Measurements from ENCODE around the gene TOR4A. TPM values are rescaled to one million over a fixed set of nuclear protein-coding genes. Genes with fewer than 3 reads are reported as not detected.
A peak's percentile ranks its signal among the peaks of the same experiment; 100 is the strongest.

The TOR4A gene
- total and polyA plus RNA-seq, 9 of the 15 experiments (the other 6 are each of a cell fraction or from before 2014, with no cell fraction given) = 3.9 to 49.2 (median 8.8) TPM

- 39% methylated on average over 20 of the region's 27 CpGs for WGBS (ENCODE audit: insufficient coverage, low coverage, missing lambda C conversion rate)
- H3K36me3 ChIP-seq (ENCODE audit: control insufficient read depth, insufficient read depth, low read length) = no peaks in the 10 kb centered on the region
- H4K20me1 ChIP-seq (replicated peaks; ENCODE audit: control insufficient read depth, insufficient read depth, low read length) = 0 out of 2 replicates have a peak, but pooled peaks cover 5% of the 10 kb centered on the region
- ATAC-seq (peak; percentile 63), FAIRE-seq (no peak), DNase-seq (ENCODE audit: extremely low read depth in 1 of 4, low spot score in 3 of 4) (peak; percentile 55 to 79 (median 72))
- ChIA-PET CTCF (ENCODE audit: low intra/inter-chr PET ratio) (no interaction called here), POLR2A (interaction anchor here (0.7 kb wide), 2 partner anchors 11 to 960 kb away, joined by 3 read pairs; no protein-coding TSS in a partner anchor)
- 0 out of 2 replicates have a peak overlapping the region, but pooled peaks have one; percentile 55 for H2AFZ ChIP-seq (ENCODE audit: low read depth, low read length)
- no peaks in the 10 kb centered on the region for H3K79me2 ChIP-seq (ENCODE audit: control insufficient read depth, insufficient read depth, low read length)
- intact Hi-C loops (cut with micrococcal nuclease) (no loop called here), in situ Hi-C loops (cut with MboI) (no loop called here)
- H3K9ac ChIP-seq (ENCODE audit: insufficient read depth in 1 of 2, low read depth in 2 of 2, low read length in 2 of 2) = peak overlapping the region in 1 of 2 experiments; percentile 78; a peak in 2 of 4 replicates
- no TSS peak for BruUV-seq (replicated peaks)
- H3K27ac ChIP-seq (ENCODE audit: extremely low read depth, low read depth, low read length) = no peak overlapping the region
- H3K4me2 ChIP-seq (ENCODE audit: insufficient read depth, low read length) = no peak overlapping the region; the same call in 1 of the 2 replicates
- H3K9me3 ChIP-seq (replicated peaks; ENCODE audit: control insufficient read depth, insufficient read depth, low read depth, low read length) = no peaks in the 10 kb centered on the region
- H3K27me3 ChIP-seq (ENCODE audit: control insufficient read depth in 2 of 2, insufficient read depth in 2 of 2, low read length in 2 of 2) = no peaks in the 10 kb centered on the region
- no peaks in the 10 kb centered on the region for H3K9me1 ChIP-seq (ENCODE audit: control insufficient read depth, insufficient read depth, low read length)
- no peak overlapping the region for H3K4me3 ChIP-seq
- peaks cover 10 to 94% of the 10 kb centered on the region in 2 experiments for H3K4me1 ChIP-seq (replicated peaks in 1 of 2; ENCODE audit: control insufficient read depth in 2 of 2, insufficient read depth in 2 of 2, low read length in 2 of 2)
- peak; percentile 30 for TF ChIP-seq ZFX (CRISPR knock-in tag; IDR thresholded peaks at IDR 0.05)
- peak; percentile 48 for TF ChIP-seq HMGN3 (IDR thresholded peaks at IDR 0.05; ENCODE audit: borderline replicate concordance, extremely low read depth, insufficient read length, low read depth, low read length)
- peak; percentile 91 for TF ChIP-seq NFE2 (IDR thresholded peaks at IDR 0.05; ENCODE audit: low read depth)
- TF ChIP-seq SREBF1 (IDR thresholded peaks at IDR 0.05; ENCODE audit: borderline replicate concordance, low read depth, low read length) = no peak
- TF ChIP-seq BRCA1 (IDR thresholded peaks at IDR 0.05) = no peak
- 0 out of 2 replicates have a peak, but pooled peaks have one; percentile 52 for TF ChIP-seq BRCA1 (CRISPR knock-in tag; IDR thresholded peaks at IDR 0.05)
- TF ChIP-seq MAZ (CRISPR knock-in tag; conservative IDR thresholded peaks at IDR 0.05 in 1 of 2, IDR thresholded peaks at IDR 0.05 in 1 of 2) = peak in 1 of 2 experiments; percentile 72; a peak in 2 of 4 replicates
- TF ChIP-seq ARID2 (IDR thresholded peaks at IDR 0.05) = no peak
- TF ChIP-seq MTA3 (IDR thresholded peaks at IDR 0.05; ENCODE audit: borderline replicate concordance) = peak; percentile 33; the same call in 1 of the 2 replicates
- TF ChIP-seq CTBP1 (IDR thresholded peaks at IDR 0.05; ENCODE audit: borderline replicate concordance) = peak; percentile 29; the same call in 1 of the 2 replicates
- 0 out of 2 replicates have a peak, but pooled peaks have one; percentile 20 for TF ChIP-seq BHLHE40 (IDR thresholded peaks at IDR 0.05; ENCODE audit: low read length)
- TF ChIP-seq CREB1 (IDR thresholded peaks at IDR 0.05) = no peak
- TF ChIP-seq CREB1 (CRISPR knock-in tag; IDR thresholded peaks at IDR 0.05) = peak; percentile 57; the same call in 1 of the 2 replicates
- no peak for TF ChIP-seq HNRNPLL (IDR thresholded peaks at IDR 0.05; ENCODE audit: low read depth, low read length, poor library complexity, severe bottlenecking)
- TF ChIP-seq, protein P1, sequence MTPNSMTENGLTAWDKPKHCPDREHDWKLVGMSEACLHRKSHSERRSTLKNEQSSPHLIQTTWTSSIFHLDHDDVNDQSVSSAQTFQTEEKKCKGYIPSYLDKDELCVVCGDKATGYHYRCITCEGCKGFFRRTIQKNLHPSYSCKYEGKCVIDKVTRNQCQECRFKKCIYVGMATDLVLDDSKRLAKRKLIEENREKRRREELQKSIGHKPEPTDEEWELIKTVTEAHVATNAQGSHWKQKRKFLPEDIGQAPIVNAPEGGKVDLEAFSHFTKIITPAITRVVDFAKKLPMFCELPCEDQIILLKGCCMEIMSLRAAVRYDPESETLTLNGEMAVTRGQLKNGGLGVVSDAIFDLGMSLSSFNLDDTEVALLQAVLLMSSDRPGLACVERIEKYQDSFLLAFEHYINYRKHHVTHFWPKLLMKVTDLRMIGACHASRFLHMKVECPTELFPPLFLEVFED (CRISPR knock-in tag; conservative IDR thresholded peaks at IDR 0.05) = no peak
- TF ChIP-seq NRF1 (conservative IDR thresholded peaks at IDR 0.05 in 1 of 2, IDR thresholded peaks at IDR 0.05 in 1 of 2) = peak; percentile 79 to 83
- TF ChIP-seq ZNF316 (IDR thresholded peaks at IDR 0.05) = peak; percentile 53; the same call in 1 of the 2 replicates
- 0 out of 2 replicates have a peak, but pooled peaks have one; percentile 21 for TF ChIP-seq MAFG (tag; conservative IDR thresholded peaks at IDR 0.05)
- TF ChIP-seq POLR2G (IDR thresholded peaks at IDR 0.05; ENCODE audit: low read depth, low read length) = 0 out of 2 replicates have a peak, but pooled peaks have one; percentile 26
- TF ChIP-seq, protein P2, sequence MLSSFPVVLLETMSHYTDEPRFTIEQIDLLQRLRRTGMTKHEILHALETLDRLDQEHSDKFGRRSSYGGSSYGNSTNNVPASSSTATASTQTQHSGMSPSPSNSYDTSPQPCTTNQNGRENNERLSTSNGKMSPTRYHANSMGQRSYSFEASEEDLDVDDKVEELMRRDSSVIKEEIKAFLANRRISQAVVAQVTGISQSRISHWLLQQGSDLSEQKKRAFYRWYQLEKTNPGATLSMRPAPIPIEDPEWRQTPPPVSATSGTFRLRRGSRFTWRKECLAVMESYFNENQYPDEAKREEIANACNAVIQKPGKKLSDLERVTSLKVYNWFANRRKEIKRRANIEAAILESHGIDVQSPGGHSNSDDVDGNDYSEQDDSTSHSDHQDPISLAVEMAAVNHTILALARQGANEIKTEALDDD (IDR thresholded peaks at IDR 0.05) = no peak
- TF ChIP-seq CREM (IDR thresholded peaks at IDR 0.05; ENCODE audit: low read depth) = peak; percentile 9; the same call in 1 of the 2 replicates
Observed at GRCh38 chr9:137311171-137311985, 33.9 kb downstream of the TOR4A start.
